Neuronal stem cell (in vitro differentiated cells): ENCODE measurements around the gene TBC1D10A.

Experiments
- DNase-seq: peaks from one replicate; pipeline ENCODE4 v3.0.0-alpha.2; 2013; ENCODE audit warnings: low spot score
- H2AFZ ChIP-seq: one replicate; pipeline ENCODE4 v1.6.1; 2013; ENCODE audit warnings: mild to moderate bottlenecking, low read length, inconsistent platforms
- H2AK5ac ChIP-seq: 2 replicates; pipeline ENCODE4 v1.6.1; 2013; ENCODE audit warnings: low read depth, mild to moderate bottlenecking, inconsistent platforms, low read length, moderate library complexity, mixed read lengths
- H2BK120ac ChIP-seq: 2 replicates; pipeline ENCODE4 v1.6.1; 2013; ENCODE audit warnings: low read depth, mild to moderate bottlenecking, inconsistent platforms, low read length, moderate library complexity, mixed read lengths
- H2BK12ac ChIP-seq: one replicate; pipeline ENCODE4 v1.6.1; 2013; ENCODE audit warnings: low read length, inconsistent platforms
- H2BK15ac ChIP-seq: 2 replicates; pipeline ENCODE4 v1.6.1; 2013; ENCODE audit warnings: mild to moderate bottlenecking, low read length, inconsistent platforms, mixed read lengths
- H2BK5ac ChIP-seq: one replicate; pipeline ENCODE4 v1.6.1; 2013; ENCODE audit warnings: inconsistent platforms, mild to moderate bottlenecking, low read length, moderate library complexity
- H3K14ac ChIP-seq: one replicate; pipeline ENCODE4 v1.6.1; 2013; ENCODE audit warnings: low read length, inconsistent platforms
- H3K18ac ChIP-seq: 2 replicates; pipeline ENCODE4 v1.6.1; 2013; ENCODE audit warnings: low read length, inconsistent platforms
- H3K23ac ChIP-seq: 2 replicates; pipeline ENCODE4 v1.6.1; 2013; ENCODE audit warnings: low read depth, mild to moderate bottlenecking, mixed read lengths, low read length, inconsistent platforms; ENCODE audit not compliant: poor library complexity
- H3K27ac ChIP-seq: replicated peaks from 3 replicates; pipeline ENCODE4 v1.5.1; 2013; ENCODE audit warnings: low read length, inconsistent platforms
- H3K27me3 ChIP-seq, 3 experiments: 2 replicates each; pipeline ENCODE4 v1.6.1; 2013; ENCODE audit warnings: low read length in 3 of 3, mild to moderate bottlenecking in 2 of 3, inconsistent platforms in 1 of 3, low read depth in 1 of 3, mixed read lengths in 1 of 3, moderate library complexity in 1 of 3; ENCODE audit not compliant: control insufficient read depth in 3 of 3, insufficient read depth in 3 of 3
- H3K36me3 ChIP-seq, 2 donors: replicated peaks in 1 of 2; 2 replicates each; pipeline ENCODE4 v1.6.1; 2013; ENCODE audit warnings: low read length in 2 of 2; ENCODE audit not compliant: control insufficient read depth in 2 of 2, insufficient read depth in 2 of 2
- H3K4ac ChIP-seq: 2 replicates; pipeline ENCODE4 v1.6.1; 2013; ENCODE audit warnings: inconsistent platforms, mild to moderate bottlenecking, low read length, moderate library complexity
- H3K4me1 ChIP-seq, 2 donors: 1 replicate in 1 of 2; 2 replicates in 1 of 2; pipeline ENCODE4 v1.6.1; 2013; ENCODE audit warnings: low read length in 2 of 2, low read depth in 1 of 2; ENCODE audit not compliant: control insufficient read depth in 2 of 2, insufficient read depth in 1 of 2
- H3K4me2 ChIP-seq: one replicate; pipeline ENCODE4 v1.6.1; 2013; ENCODE audit warnings: mild to moderate bottlenecking, low read length, inconsistent platforms; ENCODE audit not compliant: insufficient read depth, poor library complexity, severe bottlenecking
- H3K4me3 ChIP-seq, 2 donors: 2 replicates each; pipeline ENCODE4 v1.5.1; 2013; ENCODE audit warnings: low read length in 2 of 2, mild to moderate bottlenecking in 2 of 2, inconsistent platforms in 1 of 2, moderate library complexity in 1 of 2
- H3K79me1 ChIP-seq: one replicate; pipeline ENCODE4 v1.6.1; 2013; ENCODE audit warnings: low read depth, mild to moderate bottlenecking, inconsistent platforms, low read length, moderate library complexity
- H3K9ac ChIP-seq: one replicate; pipeline ENCODE4 v1.6.1; 2013; ENCODE audit warnings: mild to moderate bottlenecking, low read depth, low read length, inconsistent platforms; ENCODE audit not compliant: poor library complexity
- H3K9me3 ChIP-seq, 2 donors: replicated peaks in 1 of 2; 2 replicates each; pipeline versions ENCODE3 to v1.6.1; 2013; ENCODE audit warnings: low read length in 2 of 2, mild to moderate bottlenecking in 2 of 2, inconsistent platforms in 1 of 2, low read depth in 1 of 2, mixed read lengths in 1 of 2, moderate library complexity in 1 of 2; ENCODE audit not compliant: control insufficient read depth in 2 of 2, insufficient read depth in 1 of 2
- H4K8ac ChIP-seq: one replicate; pipeline ENCODE4 v1.6.1; 2013; ENCODE audit warnings: low read depth, mild to moderate bottlenecking, inconsistent platforms, low read length, moderate library complexity
- H4K91ac ChIP-seq: one replicate; pipeline ENCODE4 v1.6.1; 2013; ENCODE audit warnings: low read length, low read depth, mild to moderate bottlenecking, inconsistent platforms; ENCODE audit not compliant: poor library complexity
- WGBS, 2 donors: extraction: QIAGEN DNeasy Blood & Tissue Kit; methylation state at CpG; one replicate each; pipeline ENCODE4 v1.1.7; 2013; ENCODE audit warnings: missing lambda C conversion rate in 2 of 2, mixed read lengths in 1 of 2; ENCODE audit not compliant: insufficient read length in 2 of 2, insufficient replicate concordance in 1 of 2; ENCODE audit errors: extremely low coverage in 2 of 2; 5-methylcytosine and 5-hydroxymethylcytosine counted together

Gene TBC1D10A

GRCh38 chr22:30276039-30276438 is 50.7 kb downstream of the TBC1D10A start:
- Histone ChIP-seq H3K27me3 (peaks cover 0 to 18% (median 1%) of the 10 kb centered on the region in 3 experiments), H3K18ac (no peak overlapping the region), H2BK12ac (no peak overlapping the region), H3K36me3 (no peaks in the 10 kb centered on the region), H3K27ac (no peak overlapping the region), H3K4ac (no peak overlapping the region), H2AFZ (no peak overlapping the region), H3K4me2 (no peak overlapping the region), H2BK5ac (no peak overlapping the region), H3K23ac (no peak overlapping the region), H4K8ac (no peak overlapping the region), H4K91ac (no peak overlapping the region), H3K4me1 (peaks cover 6 to 8% of the 10 kb centered on the region in 2 donors), H2BK15ac (no peak overlapping the region), H3K9ac (no peak overlapping the region), H3K4me3 (no peak overlapping the region), H3K14ac (no peak overlapping the region), H3K79me1 (peaks cover 2% of the 10 kb centered on the region), H3K9me3 (no peaks in the 10 kb centered on the region), H2AK5ac (peak overlapping the region; percentile 16), H2BK120ac (no peak overlapping the region)
- no peak for DNase-seq
- no CpG with 5 or more reads among the region's 8 CpGs for WGBS, 2 donors

GRCh38 chr22:30275625-30276024 is 51.1 kb downstream of the TBC1D10A start:
- Histone ChIP-seq H4K91ac (no peak overlapping the region), H3K27ac (no peak overlapping the region), H3K4me3 (no peak overlapping the region), H2AK5ac (peak overlapping the region; percentile 16), H4K8ac (no peak overlapping the region), H2BK120ac (no peak overlapping the region), H2BK12ac (no peak overlapping the region), H3K27me3 (peaks cover 0 to 18% (median 1%) of the 10 kb centered on the region in 3 experiments), H3K4me2 (no peak overlapping the region), H3K4ac (no peak overlapping the region), H2BK15ac (no peak overlapping the region), H3K4me1 (peaks cover 6 to 8% of the 10 kb centered on the region in 2 donors), H3K79me1 (peaks cover 2% of the 10 kb centered on the region), H3K14ac (no peak overlapping the region), H3K9ac (no peak overlapping the region), H3K9me3 (no peaks in the 10 kb centered on the region), H2BK5ac (no peak overlapping the region), H3K23ac (no peak overlapping the region), H3K18ac (no peak overlapping the region), H3K36me3 (no peaks in the 10 kb centered on the region), H2AFZ (no peak overlapping the region)
- no CpG with 5 or more reads among the region's 8 CpGs for WGBS, 2 donors
- DNase-seq, result no peak

GRCh38 chr22:30274437-30274812 is 52.3 kb downstream of the TBC1D10A start:
- no peak overlapping the region for H4K91ac ChIP-seq

GRCh38 chr22:30273711-30274436 is 52.9 kb downstream of the TBC1D10A start:
- Histone ChIP-seq H2BK15ac (no peak overlapping the region), H3K27me3 (peaks cover 0 to 18% (median 1%) of the 10 kb centered on the region in 3 experiments), H3K4me1 (peaks cover 6 to 8% of the 10 kb centered on the region in 2 donors), H2AFZ (no peak overlapping the region), H2BK12ac (no peak overlapping the region), H2BK120ac (no peak overlapping the region), H3K9ac (peak overlapping the region; percentile 30), H3K27ac (no peak overlapping the region), H2BK5ac (peak overlapping the region; percentile 16), H3K14ac (no peak overlapping the region), H2AK5ac (peak overlapping the region; percentile 66), H3K23ac (no peak overlapping the region), H3K18ac (peak overlapping the region; percentile 7), H3K9me3 (no peaks in the 10 kb centered on the region), H3K4ac (no peak overlapping the region), H4K91ac (no peak overlapping the region), H3K4me3 (no peak overlapping the region), H3K4me2 (no peak overlapping the region), H3K79me1 (peaks cover 2% of the 10 kb centered on the region), H4K8ac (peak overlapping the region; percentile 45), H3K36me3 (no peaks in the 10 kb centered on the region)
- no CpG with 5 or more reads among the region's 10 CpGs for WGBS, 2 donors
- no peak for DNase-seq

More at GRCh38 chr22:30274437-30274812, 52.3 kb downstream of the TBC1D10A start:
- H3K27me3 ChIP-seq, result peaks cover 0 to 18% (median 1%) of the 10 kb centered on the region in 3 experiments
- no peak overlapping the region for H2BK120ac ChIP-seq
- no peak overlapping the region for H3K23ac ChIP-seq
- peak overlapping the region; percentile 30 for H3K9ac ChIP-seq
- H3K4ac ChIP-seq, result no peak overlapping the region
- H3K18ac ChIP-seq, result no peak overlapping the region
- no peak overlapping the region for H2AFZ ChIP-seq
- no peak overlapping the region for H3K27ac ChIP-seq
- DNase-seq, result no peak
- H3K4me1 ChIP-seq, result peaks cover 6 to 8% of the 10 kb centered on the region in 2 donors
- H4K8ac ChIP-seq, result no peak overlapping the region
- H2AK5ac ChIP-seq, result peak overlapping the region; percentile 37
- H3K79me1 ChIP-seq, result peaks cover 2% of the 10 kb centered on the region
- no peaks in the 10 kb centered on the region for H3K9me3 ChIP-seq
- H3K4me2 ChIP-seq, result no peak overlapping the region
- H2BK15ac ChIP-seq, result peak overlapping the region; percentile 22
- H3K36me3 ChIP-seq, result no peaks in the 10 kb centered on the region
- H2BK5ac ChIP-seq, result peak overlapping the region; percentile 16
- H2BK12ac ChIP-seq, result no peak overlapping the region
- H3K14ac ChIP-seq, result no peak overlapping the region
- H3K4me3 ChIP-seq, result no peak overlapping the region
- WGBS, 2 donors, result no CpG with 5 or more reads among the region's 9 CpGs
